Right lobe of liver (tissue), 4 donors: ENCODE data around the gene TENM4.

Experiments used
- CTCF ChIP-seq, 4 donors: fragments of 200-600 bp in 3 of 4; fragments of 450-650 bp in 1 of 4; IDR thresholded peaks; one replicate each; pipeline versions ENCODE4 v1.5.1 to v1.8.0; 2016 to 2022; ENCODE audit warnings: antibody characterized with exemption in 4 of 4, mild to moderate bottlenecking in 2 of 4
- POLR2A ChIP-seq: fragments of 450-650 bp; IDR thresholded peaks from one replicate; pipeline ENCODE4 v1.6.1; 2017; ENCODE audit warnings: antibody characterized with exemption, mild to moderate bottlenecking
- donor health status: DM: no; HTN: no; CAD: no.
- donor health status: DM: no; HTN: no; CAD: no.
- donor health status: DM: no; HTN: yes; CAD: no.

GRCh38 chr11:79308429-79308828, 132.4 kb downstream of the TENM4 start:
- TF ChIP-seq CTCF (IDR thresholded peaks at IDR 0.05): no peak
- no peak for TF ChIP-seq POLR2A
